GM12865 (cell line): Measurements from ENCODE around the gene PLEKHA8.

Experiments
- DNase-seq: peaks from one replicate; pipeline ENCODE4 v3.0.0; 2010; ENCODE audit warnings: low read depth
- H3K4me3 ChIP-seq: 2 replicates; pipeline ENCODE4 v1.5.1; 2011; ENCODE audit warnings: mild to moderate bottlenecking, low read depth, low read length, control low read depth
- CTCF ChIP-seq: IDR thresholded peaks from 2 replicates; pipeline ENCODE4 v1.5.1; 2011; ENCODE audit warnings: low read length, control low read depth, low read depth, inconsistent platforms; ENCODE audit not compliant: insufficient read depth; ENCODE audit errors: missing control alignments

PLEKHA8 gene

GRCh38 chr7:30168835-30169573, 140.8 kb downstream of the PLEKHA8 start:
- no peak overlapping the region for H3K4me3 ChIP-seq
- TF ChIP-seq CTCF, result no peak
- no peak for DNase-seq

GRCh38 chr7:30169579-30169978, 141.4 kb downstream of the PLEKHA8 start:
- no peak overlapping the region for H3K4me3 ChIP-seq
- TF ChIP-seq CTCF, result no peak
- no peak for DNase-seq

DNA sequence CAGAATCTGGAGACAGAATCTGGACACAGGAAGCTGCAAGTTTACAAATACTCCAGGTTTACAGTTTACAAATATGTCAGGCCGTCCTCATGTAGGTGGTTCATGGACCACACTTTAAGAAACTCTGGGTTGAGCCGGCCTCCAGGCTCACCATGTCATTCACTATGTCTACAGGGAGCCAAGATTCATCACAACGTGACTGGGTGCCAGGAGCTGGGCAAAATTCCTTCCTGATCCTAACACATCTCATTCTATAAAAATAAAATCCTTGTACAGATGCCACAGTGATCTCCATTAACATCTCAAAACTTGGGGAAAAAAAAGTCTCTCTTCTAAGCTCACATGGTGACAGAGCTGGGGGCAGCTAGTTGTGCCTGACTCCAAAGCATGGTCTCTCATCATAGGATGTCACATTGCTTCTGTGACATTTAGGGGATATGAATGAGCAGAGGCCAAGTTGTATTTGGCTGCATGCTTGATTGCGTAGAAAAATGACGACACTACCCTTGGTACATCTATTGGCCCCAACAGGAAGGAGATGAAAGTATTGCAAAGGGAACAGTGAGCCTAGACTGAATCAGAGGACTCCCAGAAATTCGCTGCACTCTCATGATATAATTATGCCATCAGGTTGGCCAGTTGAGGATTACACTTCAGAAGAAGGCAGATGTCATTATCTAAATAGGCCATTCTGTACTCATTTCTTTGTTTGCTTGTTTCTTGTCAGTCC, 142.4 kb downstream of the PLEKHA8 start:
- no peak for DNase-seq
- TF ChIP-seq CTCF, result no peak
- no peak overlapping the region for H3K4me3 ChIP-seq

- TF ChIP-seq CTCF, result no peak
- H3K4me3 ChIP-seq, result no peak overlapping the region
- no peak for DNase-seq
Measured at GRCh38 chr7:30171766-30172447, 143.7 kb downstream of the PLEKHA8 start.

- TF ChIP-seq CTCF, result no peak
- no peak for DNase-seq
- H3K4me3 ChIP-seq, result no peak overlapping the region
Measured at GRCh38 chr7:30172451-30172850, 144.2 kb downstream of the PLEKHA8 start.

DNA sequence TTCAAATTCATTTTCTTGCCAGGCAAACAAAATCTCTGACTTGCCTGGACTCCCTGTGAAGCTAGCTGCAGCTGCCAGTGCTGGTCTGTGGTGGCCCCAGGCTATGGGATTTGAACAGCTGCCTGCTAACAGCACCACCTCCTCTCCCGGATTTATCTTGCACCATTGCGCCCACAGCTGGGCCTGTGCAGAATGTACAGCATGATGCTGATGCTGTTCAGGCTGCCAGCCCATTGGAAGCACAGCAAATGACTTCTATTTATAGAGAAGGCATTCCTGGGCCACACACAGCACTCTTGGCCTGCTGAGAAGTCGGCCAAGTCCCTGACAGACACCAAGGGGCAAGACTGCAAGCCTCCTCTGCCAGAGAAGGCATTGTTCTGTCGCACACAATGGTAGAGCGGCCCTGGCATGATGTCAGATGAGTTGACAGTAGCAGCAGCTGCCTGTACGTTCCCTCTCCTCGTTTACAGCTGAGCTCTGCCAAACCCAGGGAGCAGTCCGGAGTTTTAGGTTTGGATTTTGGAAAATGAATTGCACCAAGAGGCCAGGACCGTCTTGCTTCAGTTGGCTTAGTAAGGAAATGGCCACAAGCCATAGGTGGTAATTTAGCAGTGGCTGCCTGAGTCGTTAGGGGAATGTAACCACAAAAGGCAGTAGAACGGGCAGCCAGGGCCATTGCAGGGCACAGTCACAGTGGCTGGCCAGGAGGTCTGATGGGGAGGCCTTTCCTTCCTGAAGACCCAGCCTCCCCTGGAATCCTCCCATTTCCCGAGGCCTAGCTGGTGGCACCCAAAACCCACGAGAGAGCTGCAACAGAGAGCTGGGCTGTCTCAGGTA, 145.1 kb downstream of the PLEKHA8 start:
- DNase-seq, result no peak
- no peak overlapping the region for H3K4me3 ChIP-seq
- TF ChIP-seq CTCF, result no peak
